H1 (cell line): Measurements from ENCODE around the gene SUGP1. TPM values are rescaled to one million over a fixed set of nuclear protein-coding genes. Genes with fewer than 3 reads are reported as not detected.

Source experiments
- BACH1 ChIP-seq: IDR thresholded peaks from 2 replicates; pipeline ENCODE4 v1.6.1; 2012; ENCODE audit warnings: low read length, improper control_type of control experiment
- CHD1 ChIP-seq: IDR thresholded peaks from 2 replicates; pipeline ENCODE4 v1.6.1; 2012; ENCODE audit warnings: low read depth, low read length, improper control_type of control experiment
- KDM4A ChIP-seq: IDR thresholded peaks from one replicate; pipeline ENCODE4 v1.7.1; 2012; ENCODE audit warnings: low read depth, mild to moderate bottlenecking, moderate library complexity, low read length, inconsistent platforms; ENCODE audit not compliant: severe bottlenecking
- PHF8 ChIP-seq: fragments of 200-600 bp; sonication (generic); conservative IDR thresholded peaks from 2 replicates; pipeline ENCODE4 v1.7.1; 2012; ENCODE audit warnings: low read depth, mild to moderate bottlenecking, inconsistent platforms, low read length, moderate library complexity
- POLR2AphosphoS5 ChIP-seq: IDR thresholded peaks from 2 replicates; pipeline ENCODE4 v1.6.1; 2011; ENCODE audit warnings: low read depth, low read length
- SIN3A ChIP-seq, 2 experiments: IDR thresholded peaks in 1 of 2; conservative IDR thresholded peaks in 1 of 2; 2 replicates each; pipeline ENCODE4 v1.6.1; 2011 to 2012; ENCODE audit warnings: low read length in 2 of 2, improper control_type of control experiment in 1 of 2, low read depth in 1 of 2, mild to moderate bottlenecking in 1 of 2
- SIRT6 ChIP-seq: IDR thresholded peaks from one replicate; pipeline ENCODE4 v1.7.1; 2012; ENCODE audit warnings: low read length, inconsistent platforms
- polyA plus RNA-seq, 7 experiments: library from polyadenylated mRNA; depleted of rRNA in 3 of 7; stranded (reverse) in 5 of 7; unstranded in 2 of 7; fragments of >200 nt in 5 of 7; fragments of 200-250 nt in 2 of 7; gene quantifications; 1 replicate in 5 of 7; 2 replicates in 1 of 7; 4 replicates in 1 of 7; pipeline versions ENCODE4 v1.2.1 to v1.2.3, GENCODE V29; 2011 to 2013; ENCODE audit warnings: missing spikeins in 2 of 7, mixed read lengths in 2 of 7
- total RNA-seq: library from RNA; stranded (reverse); fragmentation: NEBNext Ultra II Directional; extraction: Animal tissue kit (Norgen Biotek cat#: 25700); gene quantifications from 2 replicates; pipeline ENCODE4 v1.2.1, GENCODE V29; 2021
- TF ChIP-seq, protein P1 (sequence below): fragments of 300-600 bp; sonication (generic); IDR thresholded peaks from 2 replicates; pipeline ENCODE4 v1.7.1; 2012; ENCODE audit warnings: low read length, moderate library complexity, mild to moderate bottlenecking, inconsistent platforms; ENCODE audit not compliant: insufficient replicate concordance

The SUGP1 gene
- total and polyA plus RNA-seq, 2 of the 8 experiments (the other 6 are each of a cell fraction or from before 2014, with no cell fraction given), result 38.5 to 65.2 TPM

DNA sequence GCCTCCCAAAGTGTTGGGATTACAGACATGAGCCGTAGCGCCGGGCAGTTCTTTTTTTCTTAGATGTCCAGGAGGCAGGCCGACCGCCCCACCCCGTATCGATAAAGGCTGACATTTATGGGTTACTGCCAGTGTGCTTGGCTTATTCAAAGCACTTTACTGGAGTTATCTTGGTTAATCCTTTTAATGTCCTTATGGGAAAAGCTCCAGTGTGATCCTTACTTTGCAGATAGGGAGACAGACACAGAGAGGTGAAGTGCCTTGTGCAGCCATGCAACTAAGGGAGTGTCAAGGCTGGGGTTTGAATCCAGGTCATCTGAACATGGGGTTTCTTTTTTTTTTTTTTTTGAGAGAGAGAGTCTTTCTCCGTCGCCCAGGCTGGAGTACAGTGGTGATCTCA is 89.3 kb downstream of the SUGP1 start (continued):
- TF ChIP-seq SIN3A (conservative IDR thresholded peaks at IDR 0.05 in 1 of 2, IDR thresholded peaks at IDR 0.05 in 1 of 2; ENCODE audit: low read depth in 1 of 2, low read length in 2 of 2), result no peak
- TF ChIP-seq CHD1, result no peak
- TF ChIP-seq, protein P1, sequence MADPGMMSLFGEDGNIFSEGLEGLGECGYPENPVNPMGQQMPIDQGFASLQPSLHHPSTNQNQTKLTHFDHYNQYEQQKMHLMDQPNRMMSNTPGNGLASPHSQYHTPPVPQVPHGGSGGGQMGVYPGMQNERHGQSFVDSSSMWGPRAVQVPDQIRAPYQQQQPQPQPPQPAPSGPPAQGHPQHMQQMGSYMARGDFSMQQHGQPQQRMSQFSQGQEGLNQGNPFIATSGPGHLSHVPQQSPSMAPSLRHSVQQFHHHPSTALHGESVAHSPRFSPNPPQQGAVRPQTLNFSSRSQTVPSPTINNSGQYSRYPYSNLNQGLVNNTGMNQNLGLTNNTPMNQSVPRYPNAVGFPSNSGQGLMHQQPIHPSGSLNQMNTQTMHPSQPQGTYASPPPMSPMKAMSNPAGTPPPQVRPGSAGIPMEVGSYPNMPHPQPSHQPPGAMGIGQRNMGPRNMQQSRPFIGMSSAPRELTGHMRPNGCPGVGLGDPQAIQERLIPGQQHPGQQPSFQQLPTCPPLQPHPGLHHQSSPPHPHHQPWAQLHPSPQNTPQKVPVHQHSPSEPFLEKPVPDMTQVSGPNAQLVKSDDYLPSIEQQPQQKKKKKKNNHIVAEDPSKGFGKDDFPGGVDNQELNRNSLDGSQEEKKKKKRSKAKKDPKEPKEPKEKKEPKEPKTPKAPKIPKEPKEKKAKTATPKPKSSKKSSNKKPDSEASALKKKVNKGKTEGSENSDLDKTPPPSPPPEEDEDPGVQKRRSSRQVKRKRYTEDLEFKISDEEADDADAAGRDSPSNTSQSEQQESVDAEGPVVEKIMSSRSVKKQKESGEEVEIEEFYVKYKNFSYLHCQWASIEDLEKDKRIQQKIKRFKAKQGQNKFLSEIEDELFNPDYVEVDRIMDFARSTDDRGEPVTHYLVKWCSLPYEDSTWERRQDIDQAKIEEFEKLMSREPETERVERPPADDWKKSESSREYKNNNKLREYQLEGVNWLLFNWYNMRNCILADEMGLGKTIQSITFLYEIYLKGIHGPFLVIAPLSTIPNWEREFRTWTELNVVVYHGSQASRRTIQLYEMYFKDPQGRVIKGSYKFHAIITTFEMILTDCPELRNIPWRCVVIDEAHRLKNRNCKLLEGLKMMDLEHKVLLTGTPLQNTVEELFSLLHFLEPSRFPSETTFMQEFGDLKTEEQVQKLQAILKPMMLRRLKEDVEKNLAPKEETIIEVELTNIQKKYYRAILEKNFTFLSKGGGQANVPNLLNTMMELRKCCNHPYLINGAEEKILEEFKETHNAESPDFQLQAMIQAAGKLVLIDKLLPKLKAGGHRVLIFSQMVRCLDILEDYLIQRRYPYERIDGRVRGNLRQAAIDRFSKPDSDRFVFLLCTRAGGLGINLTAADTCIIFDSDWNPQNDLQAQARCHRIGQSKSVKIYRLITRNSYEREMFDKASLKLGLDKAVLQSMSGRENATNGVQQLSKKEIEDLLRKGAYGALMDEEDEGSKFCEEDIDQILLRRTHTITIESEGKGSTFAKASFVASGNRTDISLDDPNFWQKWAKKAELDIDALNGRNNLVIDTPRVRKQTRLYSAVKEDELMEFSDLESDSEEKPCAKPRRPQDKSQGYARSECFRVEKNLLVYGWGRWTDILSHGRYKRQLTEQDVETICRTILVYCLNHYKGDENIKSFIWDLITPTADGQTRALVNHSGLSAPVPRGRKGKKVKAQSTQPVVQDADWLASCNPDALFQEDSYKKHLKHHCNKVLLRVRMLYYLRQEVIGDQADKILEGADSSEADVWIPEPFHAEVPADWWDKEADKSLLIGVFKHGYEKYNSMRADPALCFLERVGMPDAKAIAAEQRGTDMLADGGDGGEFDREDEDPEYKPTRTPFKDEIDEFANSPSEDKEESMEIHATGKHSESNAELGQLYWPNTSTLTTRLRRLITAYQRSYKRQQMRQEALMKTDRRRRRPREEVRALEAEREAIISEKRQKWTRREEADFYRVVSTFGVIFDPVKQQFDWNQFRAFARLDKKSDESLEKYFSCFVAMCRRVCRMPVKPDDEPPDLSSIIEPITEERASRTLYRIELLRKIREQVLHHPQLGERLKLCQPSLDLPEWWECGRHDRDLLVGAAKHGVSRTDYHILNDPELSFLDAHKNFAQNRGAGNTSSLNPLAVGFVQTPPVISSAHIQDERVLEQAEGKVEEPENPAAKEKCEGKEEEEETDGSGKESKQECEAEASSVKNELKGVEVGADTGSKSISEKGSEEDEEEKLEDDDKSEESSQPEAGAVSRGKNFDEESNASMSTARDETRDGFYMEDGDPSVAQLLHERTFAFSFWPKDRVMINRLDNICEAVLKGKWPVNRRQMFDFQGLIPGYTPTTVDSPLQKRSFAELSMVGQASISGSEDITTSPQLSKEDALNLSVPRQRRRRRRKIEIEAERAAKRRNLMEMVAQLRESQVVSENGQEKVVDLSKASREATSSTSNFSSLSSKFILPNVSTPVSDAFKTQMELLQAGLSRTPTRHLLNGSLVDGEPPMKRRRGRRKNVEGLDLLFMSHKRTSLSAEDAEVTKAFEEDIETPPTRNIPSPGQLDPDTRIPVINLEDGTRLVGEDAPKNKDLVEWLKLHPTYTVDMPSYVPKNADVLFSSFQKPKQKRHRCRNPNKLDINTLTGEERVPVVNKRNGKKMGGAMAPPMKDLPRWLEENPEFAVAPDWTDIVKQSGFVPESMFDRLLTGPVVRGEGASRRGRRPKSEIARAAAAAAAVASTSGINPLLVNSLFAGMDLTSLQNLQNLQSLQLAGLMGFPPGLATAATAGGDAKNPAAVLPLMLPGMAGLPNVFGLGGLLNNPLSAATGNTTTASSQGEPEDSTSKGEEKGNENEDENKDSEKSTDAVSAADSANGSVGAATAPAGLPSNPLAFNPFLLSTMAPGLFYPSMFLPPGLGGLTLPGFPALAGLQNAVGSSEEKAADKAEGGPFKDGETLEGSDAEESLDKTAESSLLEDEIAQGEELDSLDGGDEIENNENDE, result no peak
- no peak for TF ChIP-seq SIRT6
- TF ChIP-seq POLR2AphosphoS5, result no peak
- TF ChIP-seq BACH1, result no peak
- TF ChIP-seq KDM4A, result no peak
- no peak for TF ChIP-seq PHF8
